Effector CD8-positive, alpha-beta T cell (primary cell): ENCODE results near the gene NR4A1.

Experiments
- DNase-seq: peaks from one replicate; lab custom pipeline; 2025; lab: John Stamatoyannopoulos, UW

NR4A1 gene

DNA sequence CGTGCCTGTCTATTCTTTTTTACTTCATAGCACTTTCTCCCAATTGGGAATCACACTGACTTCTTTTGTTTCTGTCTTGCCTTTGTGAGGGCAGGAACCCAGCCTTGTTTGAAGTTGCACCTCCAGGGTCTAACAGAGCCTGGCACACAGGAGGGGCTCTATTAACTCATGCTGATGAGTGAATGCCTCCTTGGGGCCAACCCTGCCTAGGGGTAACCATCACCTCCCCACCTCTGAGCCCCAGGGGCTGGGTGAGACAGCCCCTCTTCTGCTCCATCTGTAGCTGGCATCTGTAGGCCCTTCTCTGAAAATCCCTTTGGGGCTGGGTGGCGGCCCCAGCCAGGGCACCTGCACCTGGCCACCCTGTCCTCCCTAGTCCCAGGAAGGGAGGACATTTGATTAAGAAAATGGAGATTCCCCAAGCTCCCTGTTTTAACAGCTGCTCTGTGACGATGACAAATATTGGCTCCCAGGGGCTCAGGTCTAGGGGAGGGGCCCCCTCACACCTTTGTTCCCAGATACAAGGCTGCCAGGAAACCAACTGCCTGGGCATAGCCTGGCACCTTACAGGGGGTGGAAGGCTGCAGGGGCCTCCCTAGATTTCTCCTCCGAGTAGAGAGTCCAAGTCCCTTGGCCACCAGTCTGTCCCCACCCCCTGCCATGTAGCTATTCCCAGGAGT, 32.7 kb upstream of the NR4A1 start:
- DNase-seq: no peak

DNA sequence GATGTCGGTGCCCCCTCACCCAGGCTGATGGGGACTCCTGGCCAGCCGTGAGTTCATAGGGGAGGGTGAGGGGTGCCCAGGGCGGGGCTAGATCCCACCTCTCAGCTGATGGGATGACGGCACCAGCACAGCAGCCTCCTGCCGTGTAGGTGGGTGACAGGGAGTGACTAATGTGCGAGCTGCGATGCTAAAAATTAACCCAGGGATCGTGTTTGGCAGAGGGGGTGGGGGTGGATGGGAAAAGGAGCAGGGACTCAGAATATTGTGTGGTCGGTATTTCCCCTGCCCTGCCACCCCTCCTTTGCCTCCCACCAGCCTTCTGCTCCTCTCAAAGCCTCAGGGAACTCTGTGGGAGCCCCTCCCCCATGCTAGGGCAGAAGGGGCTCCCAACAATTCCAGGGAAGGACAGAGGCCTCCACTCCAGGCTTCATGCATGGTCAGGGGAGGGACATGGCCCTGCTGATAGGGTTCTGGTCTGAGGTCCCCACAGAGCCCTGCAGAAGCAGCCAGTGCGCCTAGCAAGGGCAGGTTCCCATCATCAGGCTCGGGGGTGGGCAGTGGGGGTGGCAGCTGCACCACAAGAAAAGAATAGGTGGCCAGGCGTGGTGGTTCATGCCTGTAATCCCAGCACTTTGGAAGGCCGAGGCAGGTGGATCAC, 32.0 kb upstream of the NR4A1 start:
- DNase-seq: no peak

DNA sequence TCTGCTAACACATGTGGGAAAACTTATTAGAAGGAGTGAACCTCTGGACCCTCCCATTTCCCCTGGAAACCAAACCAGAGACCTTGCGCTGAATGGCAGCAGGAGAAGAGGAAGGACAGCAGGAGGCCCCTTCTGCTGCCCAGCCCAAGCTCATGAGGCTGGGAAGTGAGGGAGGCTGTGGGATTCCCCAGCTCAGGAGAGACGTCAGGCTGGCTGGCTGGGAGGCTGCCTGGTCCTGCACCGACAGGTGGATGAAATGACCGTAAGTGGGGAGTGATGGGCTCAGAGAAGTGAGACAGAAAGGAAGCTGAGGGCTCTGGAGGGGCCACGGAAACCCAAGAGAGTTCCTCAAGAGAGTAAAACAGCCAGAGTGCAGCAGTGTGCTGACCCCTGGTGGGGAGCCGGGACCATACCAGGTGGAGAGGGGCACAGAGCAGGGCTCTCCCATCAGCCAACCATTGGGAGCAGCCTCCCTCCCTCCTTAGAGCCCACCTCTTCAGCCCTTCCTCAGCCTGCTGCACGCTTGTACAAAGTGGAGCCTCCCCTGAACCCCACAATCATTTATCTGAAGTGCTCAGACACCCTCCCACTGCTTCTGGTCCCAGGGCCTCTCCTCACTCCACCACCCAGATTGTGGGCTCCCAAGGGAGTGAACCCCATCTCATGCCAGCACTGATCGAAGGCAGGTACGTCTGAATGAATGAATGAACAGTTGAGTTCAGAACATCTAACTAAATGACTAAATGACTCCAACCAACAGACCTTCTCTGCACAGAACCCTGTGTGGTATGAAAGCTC, 30.5 kb upstream of the NR4A1 start:
- peak; percentile 37 for DNase-seq

GRCh38 chr12:52022841-52023181, 28.4 kb upstream of the NR4A1 start:
- DNase-seq: no peak

DNA sequence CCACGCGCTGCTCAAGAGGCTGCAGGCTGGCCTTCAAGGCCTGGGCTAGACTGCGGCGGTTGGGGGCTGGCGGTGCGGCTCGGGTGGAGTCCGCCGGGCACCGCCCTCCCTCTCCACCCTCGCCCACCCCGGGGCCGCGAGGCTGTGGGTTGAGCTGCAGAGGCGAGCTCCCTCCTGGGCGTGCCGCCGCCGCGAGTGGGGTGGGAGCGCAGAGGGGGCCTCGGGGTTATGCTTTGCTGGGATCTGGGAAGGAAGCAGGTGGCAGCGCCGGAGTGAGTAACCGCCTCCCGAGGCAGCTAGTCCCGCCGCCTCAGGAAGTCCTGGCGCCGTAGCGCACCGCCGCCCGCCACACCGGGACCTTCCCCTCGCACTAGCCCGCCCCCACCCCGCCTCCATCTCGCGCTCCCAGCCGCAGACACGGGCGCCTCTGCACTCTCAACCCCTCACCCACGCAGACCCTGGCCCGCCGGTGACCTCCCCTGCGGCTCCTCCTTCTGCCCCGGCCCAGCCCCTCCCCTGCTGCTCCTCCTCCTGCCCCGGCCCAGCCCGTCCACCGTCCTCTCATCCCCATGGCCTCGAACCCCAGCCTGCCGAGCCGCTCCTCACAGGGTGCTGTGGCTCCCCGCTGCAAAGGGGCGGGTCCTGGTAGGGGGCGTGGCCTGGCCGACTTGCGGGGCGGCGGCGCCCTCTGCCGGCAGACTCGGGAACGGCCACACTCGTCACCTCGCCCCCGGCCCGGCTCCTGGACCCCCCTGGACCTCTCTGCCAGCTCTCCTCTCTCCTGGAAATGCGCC, 27.9 kb upstream of the NR4A1 start:
- peak; percentile 84 for DNase-seq

- no peak for DNase-seq
Observed at GRCh38 chr12:52023976-52024688, 27.1 kb upstream of the NR4A1 start.

DNA sequence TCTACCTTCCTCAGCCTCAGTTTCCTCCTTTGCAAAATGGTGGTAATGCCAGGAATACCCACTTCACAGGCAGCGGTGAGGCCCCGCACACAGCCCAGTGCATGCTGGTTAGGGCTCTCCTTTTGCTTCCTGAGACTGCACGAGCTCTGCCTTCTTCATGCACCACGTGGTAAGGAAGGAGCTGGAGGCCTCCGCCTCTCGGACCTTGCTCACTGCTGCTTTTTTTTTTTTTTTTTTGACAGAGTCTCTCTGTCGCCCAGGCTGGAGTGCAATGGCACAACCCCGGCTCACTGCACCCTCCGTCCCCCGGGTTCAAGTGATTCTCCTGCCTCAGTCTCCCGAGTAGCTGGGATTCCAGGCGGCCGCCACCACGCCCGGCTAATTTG, 26.4 kb upstream of the NR4A1 start:
- DNase-seq: no peak

GRCh38 chr12:52026263-52026662, 25.0 kb upstream of the NR4A1 start:
- DNase-seq: no peak

GRCh38 chr12:52027085-52027843, 24.0 kb upstream of the NR4A1 start:
- no peak for DNase-seq

GRCh38 chr12:52029685-52030084, 21.6 kb upstream of the NR4A1 start:
- DNase-seq: no peak

DNA sequence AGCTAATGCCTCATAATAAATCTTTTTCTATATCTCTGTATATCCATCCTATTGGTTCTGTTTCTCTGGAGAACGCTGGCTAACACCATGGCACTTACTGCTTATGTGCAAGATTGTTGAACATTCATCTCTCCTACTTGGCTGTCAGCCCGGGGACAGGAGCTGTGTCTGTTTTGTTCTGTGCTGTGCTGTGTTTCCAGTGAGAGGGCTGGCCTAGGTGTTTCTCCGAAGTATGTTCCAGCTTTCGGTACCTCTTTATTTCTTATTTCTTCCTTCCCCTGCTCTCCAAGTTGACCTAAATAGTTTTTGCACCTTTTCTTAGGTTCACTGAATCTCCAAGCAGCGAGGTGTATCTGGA, 18.8 kb upstream of the NR4A1 start:
- DNase-seq: no peak

DNA sequence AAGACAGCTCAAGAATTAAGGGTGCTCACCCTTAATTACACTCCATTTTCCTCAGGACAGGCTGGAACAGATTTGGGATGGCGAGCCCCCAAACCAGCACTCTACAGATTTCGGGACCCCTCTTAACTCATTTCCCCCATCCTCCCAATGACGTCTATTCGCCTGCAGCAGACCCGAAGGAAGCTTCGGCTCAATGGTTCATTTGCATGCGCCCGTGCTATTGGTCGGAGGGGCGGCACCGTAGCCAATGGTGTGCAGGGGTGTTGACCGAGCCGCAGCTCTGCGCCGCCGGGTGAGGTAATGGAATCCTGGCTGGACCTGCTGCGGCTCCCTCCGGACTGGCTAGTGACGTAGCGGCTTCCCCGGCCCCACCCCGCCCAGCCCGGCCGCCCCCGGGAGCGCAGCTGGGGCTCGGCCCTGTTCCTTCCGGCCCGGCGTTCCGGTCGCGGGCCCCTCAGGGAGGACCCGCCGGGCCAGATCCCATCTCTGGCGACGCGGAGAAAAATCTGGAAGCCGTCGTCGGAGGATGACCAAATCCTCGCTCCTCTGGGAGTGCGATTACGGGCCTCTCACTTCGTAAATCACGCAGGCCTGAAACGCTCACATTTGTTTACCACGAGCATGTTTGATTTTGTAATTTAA, 18.3 kb upstream of the NR4A1 start:
- peak; percentile 84 for DNase-seq

GRCh38 chr12:52033446-52034140, 17.6 kb upstream of the NR4A1 start:
- no peak for DNase-seq

- no peak for DNase-seq
Observed at GRCh38 chr12:52035190-52035589, 16.1 kb upstream of the NR4A1 start.

GRCh38 chr12:52035926-52036325, 15.3 kb upstream of the NR4A1 start:
- no peak for DNase-seq

DNA sequence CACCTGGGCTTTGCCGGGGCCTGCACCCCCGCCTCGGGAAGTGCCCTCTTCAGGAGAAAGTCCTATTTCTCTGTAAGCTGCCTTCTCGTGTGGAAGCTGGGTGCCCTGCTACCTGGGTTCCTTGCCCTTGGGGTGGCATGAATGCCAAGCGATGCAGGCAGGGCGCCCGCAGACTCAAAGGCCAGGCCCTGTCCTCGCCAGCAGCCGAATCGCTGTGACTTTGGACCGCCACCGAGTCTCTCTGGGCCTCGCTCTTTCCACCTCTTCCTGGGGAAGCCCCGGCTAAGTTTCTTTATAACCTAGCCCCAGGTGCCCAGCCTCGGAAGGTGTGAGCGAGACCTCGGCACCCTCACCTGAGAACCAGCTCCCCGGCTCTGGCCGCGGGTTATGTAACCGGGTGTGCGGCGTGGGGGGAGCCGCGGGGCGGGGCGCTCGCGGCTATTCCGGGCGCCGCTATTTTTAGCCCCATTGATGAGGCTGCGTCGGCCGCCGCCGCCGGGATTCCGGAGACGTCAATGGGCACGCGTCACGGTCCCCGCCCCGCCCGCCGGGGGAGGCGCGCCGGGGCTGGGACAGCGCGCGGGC, 14.6 kb upstream of the NR4A1 start:
- DNase-seq: peak; percentile 82

DNA sequence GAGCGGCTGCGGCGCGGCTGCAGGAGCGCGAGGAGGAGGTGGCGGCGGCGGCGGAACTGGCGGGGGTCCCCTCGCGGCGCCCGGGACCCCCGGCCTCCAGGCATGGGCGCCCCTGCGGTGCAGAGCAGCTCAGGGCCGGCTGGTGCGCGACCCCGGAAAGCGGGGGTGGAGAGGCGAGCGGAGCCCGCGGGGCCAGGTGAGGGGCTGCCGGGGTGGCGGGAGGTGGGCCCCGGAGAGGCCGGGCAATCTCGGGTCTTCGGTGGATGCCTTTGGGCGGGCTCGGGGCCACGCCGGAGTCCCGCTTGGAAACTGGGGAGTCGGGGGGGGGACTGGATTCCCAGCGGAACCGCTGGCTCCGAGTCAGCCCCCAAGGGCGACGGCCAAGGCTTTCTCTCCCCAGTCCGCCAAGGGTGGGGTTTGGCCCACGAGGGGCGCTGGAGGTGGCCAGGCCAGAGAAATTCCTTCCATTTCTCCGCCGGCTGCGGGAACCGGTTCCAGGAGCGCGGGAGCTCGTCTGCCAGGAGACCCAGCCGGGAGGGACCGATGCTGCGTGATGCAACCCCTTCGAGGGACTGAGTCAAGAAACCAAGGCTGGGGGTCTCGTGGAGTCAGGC, 13.9 kb upstream of the NR4A1 start:
- DNase-seq: no peak

DNA sequence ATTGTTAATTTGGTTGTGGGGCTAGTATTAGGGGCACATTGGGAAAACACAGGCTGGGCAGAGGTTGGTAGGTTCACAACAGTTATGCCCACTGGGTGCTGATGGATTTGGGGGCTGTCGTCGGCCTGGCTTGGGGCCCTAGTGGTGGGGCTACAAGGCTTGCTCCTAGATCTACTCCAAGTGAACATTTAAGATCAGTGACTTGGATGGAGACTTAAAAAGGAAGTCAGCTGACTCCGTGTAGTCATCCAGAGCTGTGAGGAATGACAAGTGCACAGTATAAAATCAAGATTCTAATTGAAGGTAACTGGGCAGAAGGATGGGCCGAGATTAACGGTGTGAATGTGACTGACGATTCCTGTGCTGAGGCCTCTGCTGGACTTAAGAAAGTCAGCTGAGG, 12.8 kb upstream of the NR4A1 start:
- no peak for DNase-seq

DNA sequence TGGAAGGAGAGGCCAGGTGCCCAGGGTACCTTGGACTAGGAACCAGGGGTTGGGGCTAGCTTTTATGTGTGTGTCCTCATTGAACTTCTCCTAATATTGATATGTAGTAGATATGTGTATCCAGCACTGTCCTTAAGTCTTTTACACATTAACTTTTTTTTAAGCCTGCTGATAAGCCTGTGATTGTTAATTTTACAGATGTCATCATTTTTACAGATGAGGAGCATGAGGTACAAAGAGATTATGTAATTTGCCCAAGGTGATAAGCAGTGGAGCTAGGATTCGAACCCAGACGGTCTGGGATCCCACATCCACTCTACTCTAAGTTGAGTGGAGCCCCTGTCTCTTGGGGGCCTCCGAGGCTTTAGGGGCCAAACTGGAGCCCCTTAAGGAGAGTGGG, 10.2 kb upstream of the NR4A1 start:
- DNase-seq: no peak
